Activated T-helper 1 cell treated with Interleukin-2 at 50 U/mL for 16 hours (primary cell): ENCODE results near the gene MIX23.

Experiments
- DNase-seq: peaks from one replicate; pipeline ENCODE4 v3.0.0-alpha.2; 2020; ENCODE audit warnings: low read depth

Gene MIX23

GRCh38 chr3:122351612-122352011 is 31.4 kb downstream of the MIX23 start:
- no peak for DNase-seq

GRCh38 chr3:122350814-122351418 is 32.1 kb downstream of the MIX23 start:
- no peak for DNase-seq

- no peak for DNase-seq
Measured at GRCh38 chr3:122349171-122349570, 33.9 kb downstream of the MIX23 start.

GRCh38 chr3:122343654-122344053 is 39.4 kb downstream of the MIX23 start:
- no peak for DNase-seq

DNA sequence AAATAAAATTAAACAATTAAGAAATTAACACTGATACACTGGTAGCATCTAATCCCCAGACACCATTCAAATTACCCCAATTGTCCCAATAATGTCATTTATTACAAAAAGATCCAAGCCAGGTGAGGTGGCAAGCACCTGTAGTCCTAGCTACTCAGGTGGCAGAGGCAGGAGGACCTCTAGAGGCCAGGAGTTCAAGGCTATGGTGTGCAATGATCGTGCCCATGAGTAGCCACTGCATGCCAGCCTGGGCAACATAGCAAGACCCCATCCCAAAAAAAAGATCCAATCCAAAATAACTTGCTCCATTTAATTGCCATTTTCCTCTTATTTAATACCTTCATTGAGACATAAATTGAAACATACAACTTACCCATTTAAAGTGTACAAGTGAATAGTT is 40.2 kb downstream of the MIX23 start:
- DNase-seq: no peak

- no peak for DNase-seq
Measured at GRCh38 chr3:122332551-122332950, 50.5 kb downstream of the MIX23 start.

- DNase-seq: no peak
Measured at GRCh38 chr3:122331886-122332285, 51.1 kb downstream of the MIX23 start.

DNA sequence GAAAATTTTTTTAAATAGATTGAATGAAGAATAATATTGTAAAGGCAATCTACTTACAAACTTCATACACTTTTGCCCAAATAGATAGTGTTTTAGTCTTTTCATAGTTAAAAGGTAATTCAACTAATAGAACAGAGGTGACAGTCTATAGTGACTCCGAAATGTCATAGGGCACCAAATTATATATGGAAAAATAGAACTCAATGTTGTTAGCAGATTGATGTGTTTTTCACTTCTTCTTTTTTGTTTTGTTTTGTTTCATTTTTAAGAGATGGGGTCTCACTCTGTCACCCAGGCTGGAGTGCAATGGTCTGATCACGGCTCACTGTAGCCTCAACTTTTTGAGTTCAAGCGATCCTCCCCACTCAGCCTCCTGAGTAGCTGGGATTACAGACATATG is 57.3 kb downstream of the MIX23 start:
- no peak for DNase-seq

DNA sequence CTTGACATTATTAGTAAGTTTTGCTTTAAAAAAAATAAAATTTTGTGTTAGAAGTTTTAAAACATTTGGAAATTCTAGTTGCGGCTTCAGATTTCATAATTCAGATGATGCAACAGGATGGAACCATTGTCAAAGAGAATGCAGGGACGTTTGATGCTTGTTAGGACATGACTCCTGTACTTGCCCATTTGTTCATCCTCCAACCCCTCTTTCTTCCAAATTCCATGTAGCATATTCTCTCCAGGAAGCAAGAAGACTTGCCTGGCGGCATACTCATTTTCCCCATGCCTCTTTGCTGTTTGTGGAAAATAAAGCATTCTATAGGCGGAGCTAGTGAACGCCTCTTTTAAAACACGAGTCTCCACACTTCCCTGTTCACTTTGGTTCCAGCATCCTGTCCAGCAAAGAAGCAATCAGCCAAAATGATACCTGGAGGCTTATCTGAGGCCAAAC is 58.1 kb downstream of the MIX23 start, which contains the start of gene CSTA:
Gene CSTA (plus strand): TSS at position 378 of the 453 bp plus-strand sequence. CDS start 45 bp downstream, at position 423.
- DNase-seq: no peak

GRCh38 chr3:122322095-122323075 is 60.6 kb downstream of the MIX23 start:
- no peak for DNase-seq

GRCh38 chr3:122318620-122319019 is 64.4 kb downstream of the MIX23 start:
- DNase-seq: no peak

DNA sequence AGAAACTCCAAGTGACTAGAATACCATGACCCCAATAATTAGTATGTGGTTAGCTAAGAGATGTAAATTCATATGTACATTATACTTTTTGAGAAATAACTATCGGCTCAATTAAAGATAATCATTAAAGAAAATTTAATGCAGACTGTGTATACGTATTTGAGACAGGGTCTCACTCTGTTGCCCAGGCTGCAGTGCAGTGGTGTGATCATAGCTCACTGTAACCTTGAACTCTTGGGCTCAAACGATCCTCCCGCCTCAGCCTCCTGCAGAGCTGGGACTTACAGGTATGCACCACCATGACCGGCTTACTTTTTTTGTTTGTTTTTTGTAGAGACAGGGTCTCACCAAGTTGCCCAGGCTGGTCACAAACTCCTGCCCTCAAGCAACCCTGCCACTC is 66.7 kb downstream of the MIX23 start:
- DNase-seq: no peak

- no peak for DNase-seq
Measured at GRCh38 chr3:122315619-122316018, 67.4 kb downstream of the MIX23 start.

DNA sequence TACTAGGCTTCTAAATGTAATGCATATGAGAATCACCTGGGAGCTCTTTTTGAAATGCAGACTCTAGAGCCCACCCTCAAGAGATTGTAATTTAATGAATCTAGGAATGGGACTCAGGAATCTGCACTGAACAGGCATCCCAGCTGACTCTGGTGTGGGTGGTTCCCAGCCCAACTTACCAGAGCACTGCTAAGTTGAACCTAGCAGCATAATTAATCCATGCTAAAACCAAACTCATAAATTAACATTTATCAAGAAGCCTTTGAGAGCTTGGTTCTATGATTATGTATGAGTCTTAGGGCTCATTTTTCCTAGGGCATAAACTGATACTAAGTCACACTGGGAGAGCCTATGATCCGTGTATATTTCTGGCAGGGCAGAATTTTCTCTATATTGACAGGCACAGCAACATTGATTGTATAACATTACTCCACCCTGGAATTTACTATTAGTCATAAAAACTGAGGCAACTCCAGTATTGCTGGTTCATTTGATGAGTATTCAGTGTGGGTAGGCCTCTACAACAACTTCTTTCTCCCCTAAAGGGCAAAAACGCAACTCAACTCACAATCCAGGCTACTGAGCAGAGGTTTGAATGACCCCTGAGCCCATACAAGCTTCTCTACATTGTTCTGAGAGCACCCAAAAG is 68.7 kb downstream of the MIX23 start:
- no peak for DNase-seq

DNA sequence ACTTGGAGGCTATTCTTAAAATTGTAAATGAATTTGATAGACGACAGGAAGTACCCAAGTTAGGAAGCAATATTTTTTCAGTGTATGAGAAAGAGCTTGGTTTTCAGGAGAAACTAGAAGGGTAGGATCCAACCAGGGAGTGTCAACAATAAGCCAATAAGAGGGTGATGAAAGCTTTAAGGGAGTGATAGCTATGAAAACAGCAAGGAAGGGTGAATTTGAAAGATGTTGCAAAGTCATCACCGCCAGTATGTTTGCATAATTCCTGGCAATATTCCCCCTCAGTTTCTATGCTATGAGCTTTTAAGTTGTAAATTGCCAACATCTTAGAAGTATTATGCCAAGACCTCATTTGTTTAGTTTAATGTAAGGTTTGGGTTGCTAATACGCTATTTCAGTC is 69.8 kb downstream of the MIX23 start:
- DNase-seq: no peak

DNA sequence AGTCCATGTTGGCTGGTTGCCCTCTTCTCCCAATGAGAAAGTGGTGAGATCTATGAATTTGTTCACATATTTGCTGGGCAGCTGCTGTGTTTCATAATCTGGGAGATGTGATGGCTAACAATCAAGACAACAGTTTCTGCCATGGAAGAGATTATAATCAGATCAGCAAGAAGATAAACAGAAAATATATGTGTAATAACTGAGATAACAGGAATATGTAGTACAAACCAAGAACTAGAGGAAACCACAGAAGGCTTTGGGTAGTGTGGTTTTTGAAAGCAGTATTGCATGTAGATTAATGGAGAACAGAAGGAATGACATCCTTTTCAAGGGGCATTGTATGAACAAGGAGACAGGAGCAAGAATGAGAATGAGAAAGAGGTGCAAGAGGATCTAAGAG is 70.2 kb downstream of the MIX23 start:
- no peak for DNase-seq

DNA sequence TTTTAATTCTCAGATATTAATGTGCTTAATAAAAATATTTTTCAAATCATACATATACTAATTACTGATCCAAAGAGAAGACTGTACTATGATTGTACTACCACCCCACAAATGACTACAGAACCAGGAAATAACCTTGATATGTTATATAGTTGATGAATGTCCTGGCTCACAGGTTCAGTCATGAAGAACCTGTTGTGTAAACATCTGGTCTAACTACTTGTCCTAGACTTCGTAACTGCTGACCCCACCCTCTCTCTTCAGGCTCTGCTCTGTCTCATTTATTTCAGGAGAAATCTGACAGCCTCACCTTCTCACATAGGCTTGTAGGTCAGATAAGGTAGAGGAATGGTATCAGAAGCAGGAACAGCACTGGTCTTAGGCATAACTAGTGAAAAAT is 72.7 kb downstream of the MIX23 start:
- no peak for DNase-seq
